Measurements from ENCODE around the gene RNU11.

The RNU11 gene

GRCh38 chr1:28648474-28649198 lies at the start of gene RNU11:
TSS of gene RNU11 (plus strand) at chr1:28648600.
- no peak for TF ChIP-seq CTCF (IDR thresholded peaks at IDR 0.05; ENCODE audit: low read depth, low read length)

GRCh38 chr1:28601696-28602095 lies 46.7 kb upstream of the RNU11 start:
- no peak for TF ChIP-seq CTCF (IDR thresholded peaks at IDR 0.05; ENCODE audit: low read depth, low read length)
- peak; percentile 64 for DNase-seq (ENCODE audit: extremely low read depth, low read depth)

More at GRCh38 chr1:28648474-28649198, at the start of gene RNU11:
- DNase-seq (ENCODE audit: extremely low read depth, low read depth): peak; percentile 94

- peak; percentile 76 for TF ChIP-seq CTCF (IDR thresholded peaks at IDR 0.05; ENCODE audit: low read depth, low read length)
- peak; percentile 44 for DNase-seq (ENCODE audit: extremely low read depth, low read depth)
Measured at GRCh38 chr1:28602536-28603439, 45.6 kb upstream of the RNU11 start.

DNA sequence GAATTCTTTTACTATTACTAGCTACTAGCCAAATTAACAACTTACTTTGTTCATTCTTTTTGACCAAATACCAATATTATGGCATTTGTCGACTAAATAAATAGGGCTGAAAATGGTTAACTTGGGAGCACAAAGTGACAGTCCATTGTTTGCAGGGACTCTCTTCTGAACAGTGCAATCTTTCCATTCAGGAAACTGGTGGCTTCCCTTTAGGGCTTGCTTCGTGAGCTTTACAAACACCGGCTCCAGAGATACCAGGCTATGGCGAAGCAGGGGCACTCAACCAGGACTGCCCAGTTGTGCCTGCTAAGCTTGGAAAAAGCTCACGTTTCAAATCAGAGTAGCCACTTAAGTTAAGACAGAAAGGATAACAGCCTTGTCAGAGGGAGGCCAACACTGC lies 44.0 kb upstream of the RNU11 start:
- no peak for DNase-seq (ENCODE audit: extremely low read depth, low read depth)
- no peak for TF ChIP-seq CTCF (IDR thresholded peaks at IDR 0.05; ENCODE audit: low read depth, low read length)

DNA sequence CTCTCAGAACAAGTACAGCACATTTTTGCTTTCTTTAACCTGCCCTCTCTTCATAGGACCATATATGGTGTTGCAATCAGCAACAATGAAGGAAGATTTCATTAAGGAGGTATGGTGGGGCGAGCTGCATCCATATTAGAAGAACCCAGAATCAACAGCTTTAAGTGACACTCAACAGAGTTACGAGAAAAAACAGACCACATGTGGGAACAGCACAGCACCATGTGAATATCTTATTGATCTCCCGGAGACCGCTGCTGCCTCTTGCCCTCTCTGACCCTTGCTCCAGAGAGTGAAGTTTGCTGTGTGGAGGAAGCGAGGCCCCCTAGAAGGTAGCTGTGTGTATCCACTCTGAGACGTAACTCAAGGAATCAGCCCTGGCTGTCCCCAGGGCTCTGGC lies 43.4 kb upstream of the RNU11 start:
- no peak for DNase-seq (ENCODE audit: extremely low read depth, low read depth)
- TF ChIP-seq CTCF (IDR thresholded peaks at IDR 0.05; ENCODE audit: low read depth, low read length): no peak

DNA sequence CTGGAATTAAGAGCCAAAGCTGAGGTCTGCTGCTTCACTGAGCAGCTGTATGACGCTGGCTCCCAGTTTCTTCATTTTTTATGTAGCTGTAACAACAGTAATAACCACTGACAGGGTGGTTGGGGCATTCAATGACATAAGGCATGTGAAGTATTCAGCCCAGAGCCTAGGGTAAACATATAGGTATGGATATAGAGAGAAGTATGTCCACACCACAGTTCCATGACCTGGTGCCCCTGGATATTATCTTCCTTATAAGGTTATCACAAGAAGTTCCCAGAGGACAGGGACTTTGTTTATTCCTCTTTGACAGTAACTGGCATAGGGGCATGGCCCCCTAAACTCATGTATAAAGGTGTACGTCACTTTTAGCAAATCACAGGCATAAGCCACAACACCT lies 41.6 kb upstream of the RNU11 start:
- no peak for TF ChIP-seq CTCF (IDR thresholded peaks at IDR 0.05; ENCODE audit: low read depth, low read length)
- DNase-seq (ENCODE audit: extremely low read depth, low read depth): no peak

DNA sequence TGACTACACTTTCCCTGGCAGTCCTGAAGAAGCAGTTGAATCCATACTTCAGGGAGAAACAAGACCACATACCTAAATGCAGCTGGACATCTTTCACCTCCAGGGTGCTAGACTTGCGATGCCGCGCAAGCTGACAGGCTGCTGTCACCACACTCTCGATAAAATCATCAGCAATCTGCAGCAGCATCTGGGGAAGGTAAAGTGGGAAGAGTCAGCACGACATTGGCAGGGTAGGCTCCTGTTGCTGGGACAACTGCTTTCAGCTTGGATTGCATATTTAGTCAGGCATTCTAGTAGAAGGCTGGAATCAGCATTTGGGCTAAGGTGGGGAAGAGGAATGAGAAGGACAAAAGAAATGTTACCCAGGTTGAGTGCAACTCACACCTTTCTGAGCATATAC lies 35.2 kb upstream of the RNU11 start:
- no peak for DNase-seq (ENCODE audit: extremely low read depth, low read depth)
- TF ChIP-seq CTCF (IDR thresholded peaks at IDR 0.05; ENCODE audit: low read depth, low read length): no peak
